ENCODE results near the gene CLEC20A.

- TF ChIP-seq EZH2 (IDR thresholded peaks at IDR 0.05; ENCODE audit: insufficient read depth, poor library complexity, severe bottlenecking) (no peak), EZH2phosphoT487 (IDR thresholded peaks at IDR 0.05; ENCODE audit: insufficient read depth, low read depth) (no peak)
These were observed at the start of gene CLEC20A for GRCh38 chr1:178496410-178497135.
